PFSK-1 (cell line): Measurements from ENCODE around the gene SULF2.

Experiments used
- FOXP2 ChIP-seq: optimal IDR thresholded peaks from 2 replicates; pipeline ENCODE3; 2011; ENCODE audit warnings: borderline replicate concordance, control low read depth, inconsistent platforms; ENCODE audit not compliant: insufficient read depth; ENCODE audit errors: extremely low read length, extremely low read depth
- POLR2AphosphoS5 ChIP-seq: IDR thresholded peaks from 2 replicates; pipeline ENCODE4 v1.6.1; 2012; ENCODE audit warnings: low read depth, mild to moderate bottlenecking, control low read depth, low read length, moderate library complexity
- SIN3A ChIP-seq: IDR thresholded peaks from 2 replicates; pipeline ENCODE4 v1.6.1; 2012; ENCODE audit warnings: mild to moderate bottlenecking, low read length, moderate library complexity, borderline replicate concordance; ENCODE audit not compliant: insufficient read depth
- TAF1 ChIP-seq: IDR thresholded peaks from 2 replicates; pipeline ENCODE4 v1.6.1; 2012; ENCODE audit warnings: low read length, control low read depth, borderline replicate concordance; ENCODE audit not compliant: insufficient read depth
- TF ChIP-seq, protein P1 (sequence below), 2 experiments: IDR thresholded peaks; 2 replicates each; pipeline versions ENCODE4 v1.6.1 to v1.8.0; 2011 to 2012; ENCODE audit warnings: low read depth in 2 of 2, low read length in 2 of 2, control low read depth in 1 of 2, inconsistent platforms in 1 of 2, mild to moderate bottlenecking in 1 of 2, moderate library complexity in 1 of 2; ENCODE audit not compliant: insufficient read depth in 1 of 2

Gene SULF2

GRCh38 chr20:47748069-47748468 is 37.2 kb downstream of the SULF2 start:
- TF ChIP-seq TAF1, result no peak
- TF ChIP-seq SIN3A, result no peak
- no peak for TF ChIP-seq FOXP2
- TF ChIP-seq, protein P1, sequence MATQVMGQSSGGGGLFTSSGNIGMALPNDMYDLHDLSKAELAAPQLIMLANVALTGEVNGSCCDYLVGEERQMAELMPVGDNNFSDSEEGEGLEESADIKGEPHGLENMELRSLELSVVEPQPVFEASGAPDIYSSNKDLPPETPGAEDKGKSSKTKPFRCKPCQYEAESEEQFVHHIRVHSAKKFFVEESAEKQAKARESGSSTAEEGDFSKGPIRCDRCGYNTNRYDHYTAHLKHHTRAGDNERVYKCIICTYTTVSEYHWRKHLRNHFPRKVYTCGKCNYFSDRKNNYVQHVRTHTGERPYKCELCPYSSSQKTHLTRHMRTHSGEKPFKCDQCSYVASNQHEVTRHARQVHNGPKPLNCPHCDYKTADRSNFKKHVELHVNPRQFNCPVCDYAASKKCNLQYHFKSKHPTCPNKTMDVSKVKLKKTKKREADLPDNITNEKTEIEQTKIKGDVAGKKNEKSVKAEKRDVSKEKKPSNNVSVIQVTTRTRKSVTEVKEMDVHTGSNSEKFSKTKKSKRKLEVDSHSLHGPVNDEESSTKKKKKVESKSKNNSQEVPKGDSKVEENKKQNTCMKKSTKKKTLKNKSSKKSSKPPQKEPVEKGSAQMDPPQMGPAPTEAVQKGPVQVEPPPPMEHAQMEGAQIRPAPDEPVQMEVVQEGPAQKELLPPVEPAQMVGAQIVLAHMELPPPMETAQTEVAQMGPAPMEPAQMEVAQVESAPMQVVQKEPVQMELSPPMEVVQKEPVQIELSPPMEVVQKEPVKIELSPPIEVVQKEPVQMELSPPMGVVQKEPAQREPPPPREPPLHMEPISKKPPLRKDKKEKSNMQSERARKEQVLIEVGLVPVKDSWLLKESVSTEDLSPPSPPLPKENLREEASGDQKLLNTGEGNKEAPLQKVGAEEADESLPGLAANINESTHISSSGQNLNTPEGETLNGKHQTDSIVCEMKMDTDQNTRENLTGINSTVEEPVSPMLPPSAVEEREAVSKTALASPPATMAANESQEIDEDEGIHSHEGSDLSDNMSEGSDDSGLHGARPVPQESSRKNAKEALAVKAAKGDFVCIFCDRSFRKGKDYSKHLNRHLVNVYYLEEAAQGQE (IDR thresholded peaks at IDR 0.05; ENCODE audit: insufficient read depth in 1 of 2, low read depth in 2 of 2, low read length in 2 of 2), result no peak
- TF ChIP-seq POLR2AphosphoS5, result no peak

- no peak for TF ChIP-seq POLR2AphosphoS5
- TF ChIP-seq SIN3A, result no peak
- no peak for TF ChIP-seq TAF1
- TF ChIP-seq, protein P1 (IDR thresholded peaks at IDR 0.05; ENCODE audit: insufficient read depth in 1 of 2, low read depth in 2 of 2, low read length in 2 of 2), result no peak
- no peak for TF ChIP-seq FOXP2
Observed at GRCh38 chr20:47747669-47748031, 37.6 kb downstream of the SULF2 start.

DNA sequence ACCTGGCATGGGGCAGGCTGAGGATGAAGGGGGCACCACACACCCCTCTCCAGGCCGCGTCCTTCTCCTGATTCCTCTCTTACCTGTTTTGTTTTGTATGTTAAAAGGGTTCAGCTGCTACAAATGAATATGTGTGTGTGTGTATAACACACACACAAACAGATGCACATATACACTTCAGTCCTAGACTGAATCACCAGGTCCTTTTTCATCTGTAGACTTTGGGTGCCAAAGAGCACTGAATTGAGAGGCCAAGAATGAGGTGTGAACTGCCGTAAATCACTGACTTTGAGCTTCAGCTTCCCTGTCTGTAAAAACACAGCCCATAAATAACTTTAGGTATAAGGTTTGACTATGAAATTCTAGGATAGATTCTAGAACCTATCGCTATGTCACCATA is 40.5 kb downstream of the SULF2 start:
- no peak for TF ChIP-seq SIN3A
- TF ChIP-seq POLR2AphosphoS5, result no peak
- TF ChIP-seq, protein P1 (IDR thresholded peaks at IDR 0.05; ENCODE audit: insufficient read depth in 1 of 2, low read depth in 2 of 2, low read length in 2 of 2), result no peak
- no peak for TF ChIP-seq TAF1
- no peak for TF ChIP-seq FOXP2

DNA sequence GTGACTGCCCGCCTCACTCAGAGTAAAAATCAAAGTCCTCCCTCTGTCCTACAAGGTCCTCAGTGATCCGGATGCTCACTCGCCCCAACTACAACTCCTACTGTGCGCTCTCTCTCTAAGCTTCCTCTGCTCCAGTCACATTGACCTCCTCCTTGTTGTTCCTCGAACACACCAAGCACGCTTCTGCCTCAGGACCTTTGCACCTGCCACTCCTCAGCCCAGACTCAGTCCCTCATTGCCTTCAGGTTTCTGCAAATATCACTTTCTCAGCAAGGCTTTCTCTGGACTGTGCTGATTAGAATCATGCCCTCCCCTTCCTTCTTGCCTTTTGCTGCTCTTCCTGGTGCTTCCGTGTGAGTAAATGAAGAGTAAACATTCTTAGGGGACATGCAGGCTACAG is 41.6 kb downstream of the SULF2 start:
- TF ChIP-seq, protein P1 (IDR thresholded peaks at IDR 0.05; ENCODE audit: insufficient read depth in 1 of 2, low read depth in 2 of 2, low read length in 2 of 2), result no peak
- no peak for TF ChIP-seq SIN3A
- no peak for TF ChIP-seq TAF1
- TF ChIP-seq POLR2AphosphoS5, result no peak
- no peak for TF ChIP-seq FOXP2

GRCh38 chr20:47741669-47742608 is 43.3 kb downstream of the SULF2 start:
- no peak for TF ChIP-seq SIN3A

DNA sequence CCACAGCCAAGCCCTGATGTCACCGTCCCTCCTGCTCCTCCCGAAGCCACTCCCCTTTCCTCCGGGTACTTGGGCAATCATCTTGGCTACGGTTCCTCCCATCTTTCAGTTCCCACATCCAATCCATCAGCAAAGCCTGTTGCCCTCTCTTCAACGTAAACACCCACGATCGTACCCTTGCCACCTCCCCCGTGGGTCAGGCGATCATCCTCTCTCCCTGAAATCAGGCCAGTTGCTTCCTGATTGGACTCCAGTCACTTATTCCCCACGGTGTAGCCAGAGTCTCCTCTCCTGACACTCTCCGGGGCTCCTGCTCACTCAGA is 44.5 kb downstream of the SULF2 start:
- TF ChIP-seq POLR2AphosphoS5, result no peak
- TF ChIP-seq SIN3A, result no peak
- TF ChIP-seq, protein P1 (IDR thresholded peaks at IDR 0.05; ENCODE audit: insufficient read depth in 1 of 2, low read depth in 2 of 2, low read length in 2 of 2), result no peak
- TF ChIP-seq TAF1, result no peak
- TF ChIP-seq FOXP2, result no peak
